K562 (cell line): ENCODE results near the gene PLCL1. TPM values are rescaled to one million over a fixed set of nuclear protein-coding genes. Genes with fewer than 3 reads are reported as not detected.

Experiments used
- CXXC5 ChIP-seq: fragments of 250-450 bp; sonication (Bioruptor Pico); IDR thresholded peaks from 2 replicates; pipeline ENCODE4 v1.8.0; 2022; ENCODE audit warnings: inconsistent platforms, mild to moderate bottlenecking, moderate library complexity
- E2F5 ChIP-seq: sonication (generic); formaldehyde crosslinking; IDR thresholded peaks from 2 replicates; pipeline ENCODE4 v1.8.0; 2022; ENCODE audit warnings: mild to moderate bottlenecking, missing genetic modification reagents
- FIP1L1 ChIP-seq: fragments of 200-400 bp; formaldehyde crosslinking; IDR thresholded peaks from 2 replicates; pipeline ENCODE4 v1.6.1; 2018; ENCODE audit warnings: mild to moderate bottlenecking, low read depth, low read length; ENCODE audit not compliant: poor library complexity, severe bottlenecking
- GMEB1 ChIP-seq: fragments of 250-450 bp; sonication (Bioruptor Pico); IDR thresholded peaks from 2 replicates; pipeline ENCODE4 v1.4.0; 2020; ENCODE audit warnings: mild to moderate bottlenecking
- HDGF ChIP-seq: fragments of 450-650 bp; IDR thresholded peaks from 2 replicates; pipeline ENCODE4 v1.6.1; 2016
- LCOR ChIP-seq: sonication (generic); formaldehyde crosslinking; IDR thresholded peaks from 2 replicates; pipeline ENCODE4 v1.8.0; 2022; ENCODE audit warnings: mild to moderate bottlenecking, missing genetic modification reagents
- MAX ChIP-seq: sonication (generic); formaldehyde crosslinking; IDR thresholded peaks from 2 replicates; pipeline ENCODE4 v1.9.0; 2022; ENCODE audit warnings: mild to moderate bottlenecking, missing genetic modification reagents
- MLLT1 ChIP-seq, 2 experiments: fragments of 450-650 bp; IDR thresholded peaks; 2 replicates each; pipeline ENCODE4 v1.6.1; 2016
- NFRKB ChIP-seq: fragments of 450-650 bp; IDR thresholded peaks from 2 replicates; pipeline ENCODE4 v1.6.1; 2016; ENCODE audit warnings: low read depth
- NONO ChIP-seq, 2 experiments: fragments of 200-400 bp in 1 of 2; fragments of 450-650 bp in 1 of 2; formaldehyde crosslinking in 1 of 2; IDR thresholded peaks; 2 replicates each; pipeline ENCODE4 v1.6.1; 2017; ENCODE audit warnings: low read depth in 2 of 2, mild to moderate bottlenecking in 2 of 2, moderate library complexity in 2 of 2, low read length in 1 of 2
- PATZ1 ChIP-seq: fragments of 250-450 bp; sonication (Bioruptor Pico); IDR thresholded peaks from 2 replicates; pipeline ENCODE4 v1.5.0; 2020; ENCODE audit warnings: mild to moderate bottlenecking, borderline replicate concordance
- SRF ChIP-seq, 2 experiments: fragments of 250-450, 450-650 bp in 1 of 2; sonication (Bioruptor Pico) in 1 of 2; sonication (generic) in 1 of 2; formaldehyde crosslinking; IDR thresholded peaks; 2 replicates each; pipeline versions ENCODE4 v1.5.0 to v1.5.1; 2020 to 2022; ENCODE audit warnings: mild to moderate bottlenecking in 1 of 2, missing genetic modification reagents in 1 of 2
- TAF1 ChIP-seq: IDR thresholded peaks from 2 replicates; pipeline ENCODE4 v1.6.1; 2011; ENCODE audit warnings: mild to moderate bottlenecking, low read length, moderate library complexity; ENCODE audit not compliant: insufficient read depth, control insufficient read depth, severe bottlenecking; ENCODE audit errors: extremely low read depth
- TCF7L2 ChIP-seq: fragments of 150-350 bp; IDR thresholded peaks from 2 replicates; pipeline ENCODE4 v1.6.1; 2016; ENCODE audit warnings: low read depth, mild to moderate bottlenecking, low read length, moderate library complexity
- XRCC4 ChIP-seq: IDR thresholded peaks from one replicate; pipeline ENCODE4 v1.6.1; 2011; ENCODE audit not compliant: insufficient read depth, insufficient read length; ENCODE audit errors: extremely low read depth
- ZNF449 ChIP-seq: fragments of 250-450 bp; sonication (Bioruptor Pico); IDR thresholded peaks from 2 replicates; pipeline ENCODE4 v1.8.0; 2022; ENCODE audit warnings: moderate library complexity, mild to moderate bottlenecking, inconsistent platforms
- ZNF785 ChIP-seq: fragments of 250-450 bp; sonication (Bioruptor Pico); IDR thresholded peaks from 2 replicates; pipeline ENCODE4 v1.4.0; 2020; ENCODE audit warnings: mild to moderate bottlenecking
- polyA plus RNA-seq, 8 experiments: library from polyadenylated mRNA; depleted of rRNA in 4 of 8; stranded (reverse) in 5 of 8; unstranded in 3 of 8; fragments of >200 nt; fragmentation: Nextera tagmentation in 2 of 8; fragmentation: Illumina TruSeq in 1 of 8; extraction: Ambion mirVana in 2 of 8; extraction: Trizol in 1 of 8; gene quantifications; 2 replicates each; pipeline versions ENCODE4 v1.2.1 to v1.2.3, GENCODE V29; 2011 to 2014; ENCODE audit warnings: inconsistent platforms in 1 of 8, missing spikeins in 1 of 8
- total RNA-seq, 7 experiments: library from RNA; depleted of rRNA in 6 of 7; stranded (reverse); fragments of >200 nt in 6 of 7; fragmentation: Illumina TruSeq in 2 of 7; extraction: Trizol in 2 of 7; gene quantifications; 2 replicates each; pipeline versions ENCODE4 v1.2.1 to v1.2.3, GENCODE V29; 2011 to 2021; ENCODE audit warnings: low replicate concordance in 1 of 7

Gene PLCL1
- total and polyA plus RNA-seq, 9 of the 15 experiments (the other 6 are each of a cell fraction or from before 2014, with no cell fraction given): 2.0 to 17.7 (median 8.6) TPM

GRCh38 chr2:197805715-197806633 is 1.6 kb downstream of the PLCL1 start (continued):
- no peak for TF ChIP-seq PATZ1 (CRISPR knock-in tag)
- TF ChIP-seq HDGF: no peak
- no peak for TF ChIP-seq NONO (IDR thresholded peaks at IDR 0.05; ENCODE audit: low read depth in 2 of 2, low read length in 1 of 2)
- no peak for TF ChIP-seq CXXC5 (CRISPR knock-in tag)
- 0 out of 2 replicates have a peak, but pooled peaks have one; percentile 25 for TF ChIP-seq LCOR (CRISPR knock-in tag)
- no peak for TF ChIP-seq XRCC4
- no peak for TF ChIP-seq GMEB1 (CRISPR knock-in tag)
- TF ChIP-seq TAF1: no peak
- TF ChIP-seq SRF (CRISPR knock-in tag; IDR thresholded peaks at IDR 0.05): peak in 1 of 2 experiments; percentile 19; a peak in 1 of 4 replicates
- TF ChIP-seq TCF7L2: no peak
- TF ChIP-seq MLLT1 (IDR thresholded peaks at IDR 0.05): peak in 1 of 2 experiments; percentile 42; a peak in 1 of 4 replicates
- TF ChIP-seq FIP1L1: no peak
- no peak for TF ChIP-seq NFRKB
- no peak for TF ChIP-seq MAX
- no peak for TF ChIP-seq ZNF785 (CRISPR knock-in tag)
- TF ChIP-seq E2F5 (CRISPR knock-in tag): no peak
- no peak for TF ChIP-seq ZNF449 (CRISPR knock-in tag)
